Measurements from ENCODE around the gene G3BP1. TPM values are rescaled to one million over a fixed set of nuclear protein-coding genes. Genes with fewer than 3 reads are reported as not detected.

Gene G3BP1
- total RNA-seq, 1 experiment from 2014 or later = 400 TPM

GRCh38 chr5:151770383-151771258 is 1.1 kb upstream of the G3BP1 start:
- ATAC-seq (peak; percentile 21), DNase-seq (ENCODE audit: low spot score) (peak; percentile 79)
- ChIA-PET CTCF (interaction anchor here (0.6 to 2.3 kb wide), 26 partner anchors 10 to 730 kb away, joined by 3 to 25 read pairs (median 3); partner anchors contain the start of genes ATOX1 and SLC36A1), POLR2A (interaction anchor here (0.5 to 3.1 kb wide), 11 partner anchors 10 to 413 kb away, joined by 3 to 27 read pairs (median 3); partner anchors contain the start of genes ATOX1 and SPARC)
- Mint-ChIP-seq H3K27me3 (ENCODE audit: low read depth) (no peaks in the 10 kb centered on the region), H3K27ac (peak overlapping the region; percentile 95), H3K4me1 (peaks cover 30% of the 10 kb centered on the region), H3K9me3 (no peaks in the 10 kb centered on the region), H3K36me3 (peaks cover 11% of the 10 kb centered on the region), H3K4me3 (no peak overlapping the region)
- TF ChIP-seq ZNF263 (CRISPR knock-in tag; IDR thresholded peaks at IDR 0.05; ENCODE audit: low read depth) = no peak
- TF ChIP-seq PRRX2 (CRISPR knock-in tag; IDR thresholded peaks at IDR 0.05) = no peak
- 0 out of 2 replicates have a peak, but pooled peaks have one; percentile 44 for TF ChIP-seq NFE2L1 (CRISPR knock-in tag; IDR thresholded peaks at IDR 0.05)
- TF ChIP-seq CBFB (CRISPR knock-in tag; IDR thresholded peaks at IDR 0.05; ENCODE audit: low read depth) = no peak
- TF ChIP-seq ATF2 (CRISPR knock-in tag; IDR thresholded peaks at IDR 0.05; ENCODE audit: borderline replicate concordance, low read depth) = no peak
- no peak for TF ChIP-seq RELA (CRISPR knock-in tag; IDR thresholded peaks at IDR 0.05; ENCODE audit: borderline replicate concordance)
- TF ChIP-seq FOXP1 (CRISPR knock-in tag; IDR thresholded peaks at IDR 0.05; ENCODE audit: borderline replicate concordance) = peak; percentile 79
- TF ChIP-seq SMAD4 (CRISPR knock-in tag; IDR thresholded peaks at IDR 0.05) = no peak
- no peak for TF ChIP-seq NR1H2 (CRISPR knock-in tag; IDR thresholded peaks at IDR 0.05)
- TF ChIP-seq AR (CRISPR knock-in tag; IDR thresholded peaks at IDR 0.05) = no peak
- TF ChIP-seq E2F1 (CRISPR knock-in tag; IDR thresholded peaks at IDR 0.05) = 0 out of 2 replicates have a peak, but pooled peaks have one; percentile 77
- no peak for TF ChIP-seq NFYB (CRISPR knock-in tag; conservative IDR thresholded peaks at IDR 0.05; ENCODE audit: low read depth)
- no peak; the same call in 1 of the 2 replicates for TF ChIP-seq ZNF138 (CRISPR knock-in tag; conservative IDR thresholded peaks at IDR 0.05)
- 0 out of 2 replicates have a peak, but pooled peaks have one; percentile 48 for TF ChIP-seq HMGXB4 (CRISPR knock-in tag; IDR thresholded peaks at IDR 0.05)
- TF ChIP-seq SP1 (CRISPR knock-in tag; conservative IDR thresholded peaks at IDR 0.05) = no peak
- no peak; the same call in 1 of the 2 replicates for TF ChIP-seq JUN (CRISPR knock-in tag; IDR thresholded peaks at IDR 0.05)
- TF ChIP-seq ESRRA (CRISPR knock-in tag; IDR thresholded peaks at IDR 0.05; ENCODE audit: borderline replicate concordance) = no peak
- TF ChIP-seq ZNF317 (CRISPR knock-in tag; IDR thresholded peaks at IDR 0.05; ENCODE audit: borderline replicate concordance, low read depth) = no peak
- peak; percentile 88 for TF ChIP-seq USF1 (CRISPR knock-in tag; IDR thresholded peaks at IDR 0.05)
- no peak for TF ChIP-seq NR2C2 (CRISPR knock-in tag; IDR thresholded peaks at IDR 0.05)
- TF ChIP-seq JAZF1 (CRISPR knock-in tag; IDR thresholded peaks at IDR 0.05) = no peak
- no peak for TF ChIP-seq ZNF396 (CRISPR knock-in tag; IDR thresholded peaks at IDR 0.05; ENCODE audit: borderline replicate concordance)
- TF ChIP-seq ETV6 (CRISPR knock-in tag; IDR thresholded peaks at IDR 0.05) = peak; percentile 80
- TF ChIP-seq ZNF121 (CRISPR knock-in tag; IDR thresholded peaks at IDR 0.05) = no peak
- peak; percentile 57; the same call in 1 of the 2 replicates for TF ChIP-seq FOXK1 (CRISPR knock-in tag; IDR thresholded peaks at IDR 0.05)
- no peak for TF ChIP-seq CREM (CRISPR knock-in tag; IDR thresholded peaks at IDR 0.05)
- TF ChIP-seq CREB1 (CRISPR knock-in tag; IDR thresholded peaks at IDR 0.05) = no peak

Data from WTC11 (cell line).